ENCODE measurements around the gene PNO1. TPM values are rescaled to one million over a fixed set of nuclear protein-coding genes. Genes with fewer than 3 reads are reported as not detected.
A peak's percentile ranks its signal among the peaks of the same experiment; 100 is the strongest.

PNO1 gene
- total RNA-seq, 2 donors from 2014 or later, result 5.5 to 10.5 TPM

GRCh38 chr2:68188831-68189230, 31.1 kb downstream of the PNO1 start:
- intact Hi-C loops (cut with DNase I, micrococcal nuclease), result no loop called here
- ATAC-seq, result no peak
- DNase-seq, result no peak

GRCh38 chr2:68189991-68190784, 32.5 kb downstream of the PNO1 start:
- no peak for ATAC-seq
- DNase-seq, result no peak
- intact Hi-C loops (cut with DNase I, micrococcal nuclease), result loop anchor here in 1 of 2 donors (10.0 kb wide), 2 partner anchors 55 to 95 kb away; no protein-coding TSS in a partner anchor

GRCh38 chr2:68190991-68191731, 33.5 kb downstream of the PNO1 start:
- peak; percentile 37 for ATAC-seq
- intact Hi-C loops (cut with DNase I, micrococcal nuclease), result loop anchor here in 1 of 2 donors (10.0 kb wide), 2 partner anchors 54 to 94 kb away; no protein-coding TSS in a partner anchor
- DNase-seq, result no peak

- intact Hi-C loops (cut with DNase I, micrococcal nuclease), result loop anchor here in 1 of 2 donors (10.0 kb wide), 2 partner anchors 52 to 92 kb away; no protein-coding TSS in a partner anchor
- ATAC-seq (no peak), DNase-seq (no peak)
Measured at GRCh38 chr2:68193144-68193543, 35.5 kb downstream of the PNO1 start.

GRCh38 chr2:68193787-68194372, 36.2 kb downstream of the PNO1 start:
- DNase-seq (no peak), ATAC-seq (no peak)
- intact Hi-C loops (cut with DNase I, micrococcal nuclease), result loop anchor here in 1 of 2 donors (10.0 kb wide), 2 partner anchors 51 to 91 kb away; no protein-coding TSS in a partner anchor

- intact Hi-C loops (cut with DNase I, micrococcal nuclease), result loop anchor here in 1 of 2 donors (10.0 kb wide), 2 partner anchors 50 to 90 kb away; no protein-coding TSS in a partner anchor
- no peak for DNase-seq
- no peak for ATAC-seq
Measured at GRCh38 chr2:68195096-68195495, 37.4 kb downstream of the PNO1 start.

- DNase-seq (peak in 1 of 2 donors; percentile 19), ATAC-seq (no peak)
- intact Hi-C loops (cut with DNase I, micrococcal nuclease), result loop anchor here in 1 of 2 donors (10.0 kb wide), 2 partner anchors 49 to 89 kb away; no protein-coding TSS in a partner anchor
Measured at GRCh38 chr2:68196120-68196716, 38.5 kb downstream of the PNO1 start.

GRCh38 chr2:68200157-68200787, 42.6 kb downstream of the PNO1 start:
- intact Hi-C loops (cut with DNase I, micrococcal nuclease), result no loop called here
- DNase-seq (no peak), ATAC-seq (no peak)

- ATAC-seq (no peak), DNase-seq (no peak)
- intact Hi-C loops (cut with DNase I, micrococcal nuclease), result no loop called here
Measured at GRCh38 chr2:68203587-68203986, 45.9 kb downstream of the PNO1 start.

- no peak for DNase-seq
- ATAC-seq, result no peak
- intact Hi-C loops (cut with DNase I, micrococcal nuclease), result no loop called here
Measured at GRCh38 chr2:68206793-68207192, 49.1 kb downstream of the PNO1 start.

GRCh38 chr2:68214381-68214780, 56.7 kb downstream of the PNO1 start:
- intact Hi-C loops (cut with DNase I, micrococcal nuclease), result no loop called here
- DNase-seq (no peak), ATAC-seq (no peak)

- intact Hi-C loops (cut with DNase I, micrococcal nuclease), result no loop called here
- DNase-seq, result no peak
- ATAC-seq, result peak; percentile 21
Measured at GRCh38 chr2:68216454-68217310, 59.0 kb downstream of the PNO1 start.

GRCh38 chr2:68217729-68218128, 60.0 kb downstream of the PNO1 start:
- intact Hi-C loops (cut with DNase I, micrococcal nuclease), result no loop called here
- ATAC-seq (no peak), DNase-seq (no peak)

GRCh38 chr2:68218343-68218901, 60.7 kb downstream of the PNO1 start:
- no peak for DNase-seq
- ATAC-seq, result no peak
- intact Hi-C loops (cut with DNase I, micrococcal nuclease), result no loop called here

GRCh38 chr2:68222287-68222686, 64.6 kb downstream of the PNO1 start:
- ATAC-seq, result no peak
- intact Hi-C loops (cut with DNase I, micrococcal nuclease), result no loop called here
- DNase-seq, result no peak

- intact Hi-C loops (cut with DNase I, micrococcal nuclease), result no loop called here
Measured at GRCh38 chr2:68223419-68223818, 65.7 kb downstream of the PNO1 start.

GRCh38 chr2:68225119-68225632, 67.5 kb downstream of the PNO1 start:
- intact Hi-C loops (cut with DNase I, micrococcal nuclease), result no loop called here
- DNase-seq (no peak), ATAC-seq (peak; percentile 88)

More at GRCh38 chr2:68223419-68223818, 65.7 kb downstream of the PNO1 start:
- no peak for ATAC-seq
- DNase-seq, result no peak
